Measurements from ENCODE around the gene PVALB. TPM values are rescaled to one million over a fixed set of nuclear protein-coding genes. Genes with fewer than 3 reads are reported as not detected.

Gene PVALB
- total RNA-seq, 2 experiments from 2014 or later: not detected

DNA sequence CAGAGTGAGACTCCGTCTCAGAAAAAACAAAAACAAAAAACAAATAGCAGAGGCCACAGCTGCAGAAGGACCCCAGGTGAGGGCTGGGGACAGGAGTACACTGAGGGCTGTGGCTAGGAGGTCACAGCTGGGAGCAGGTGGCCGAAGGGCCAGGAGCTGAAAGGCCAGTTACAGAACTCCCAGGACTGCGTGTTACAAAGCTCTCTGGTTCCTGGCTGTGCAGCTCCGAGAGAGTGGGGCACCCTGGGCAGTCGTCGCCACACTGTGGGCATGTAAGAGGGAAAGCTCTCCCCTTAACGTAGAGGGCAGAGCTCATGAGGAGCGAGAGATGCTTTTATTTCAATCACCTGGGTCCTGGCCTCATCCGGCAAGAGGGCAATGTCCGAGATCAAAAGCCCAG lies 33.8 kb upstream of the PVALB start:
- no peak for DNase-seq (ENCODE audit: low spot score)
- intact Hi-C loops (cut with micrococcal nuclease; ENCODE audit: unreplicated experiment): no loop called here
- Histone ChIP-seq H3K4me1 (ENCODE audit: insufficient read depth, low read length, poor library complexity, severe bottlenecking) (peaks cover 11% of the 10 kb centered on the region), H4K20me1 (ENCODE audit: insufficient read depth, low read length) (no peaks in the 10 kb centered on the region), H3K9me3 (ENCODE audit: low read length) (no peaks in the 10 kb centered on the region; the same call in 1 of the 2 replicates), H3K9me2 (ENCODE audit: insufficient read depth, low read length) (no peaks in the 10 kb centered on the region), H3K36me3 (ENCODE audit: insufficient read depth, low read length) (no peaks in the 10 kb centered on the region; the same call in 1 of the 2 replicates), H3K27ac (ENCODE audit: low read depth, low read length, poor library complexity, severe bottlenecking) (no peak overlapping the region), H3K4me3 (ENCODE audit: low read depth, low read length, poor library complexity, severe bottlenecking) (no peak overlapping the region), H3K4me2 (ENCODE audit: low read length) (no peak overlapping the region), H3K79me2 (ENCODE audit: insufficient read depth, low read depth, low read length) (no peaks in the 10 kb centered on the region), H2AFZ (ENCODE audit: low read length) (no peak overlapping the region)
- POLR2A ChIA-PET: no interaction called here
- BruUV-seq (replicated peaks): no TSS peak
- CTCF ChIA-PET (ENCODE audit: unreplicated experiment): no interaction called here
- no peak for TF ChIP-seq EZH2phosphoT487 (IDR thresholded peaks at IDR 0.05; ENCODE audit: borderline replicate concordance, low read depth, low read length)
- no peak for TF ChIP-seq CTCF (conservative IDR thresholded peaks at IDR 0.05; ENCODE audit: low read length)

- intact Hi-C loops (cut with micrococcal nuclease; ENCODE audit: unreplicated experiment): no loop called here
- ChIA-PET CTCF (ENCODE audit: unreplicated experiment) (no interaction called here), POLR2A (no interaction called here)
- H3K4me3 ChIP-seq (ENCODE audit: low read depth, low read length, poor library complexity, severe bottlenecking): no peak overlapping the region
- TF ChIP-seq CTCF (conservative IDR thresholded peaks at IDR 0.05; ENCODE audit: low read length) (no peak), EZH2phosphoT487 (IDR thresholded peaks at IDR 0.05; ENCODE audit: borderline replicate concordance, low read depth, low read length) (no peak)
- peaks cover 11% of the 10 kb centered on the region for H3K4me1 ChIP-seq (ENCODE audit: insufficient read depth, low read length, poor library complexity, severe bottlenecking)
- H3K9me3 ChIP-seq (ENCODE audit: low read length): no peaks in the 10 kb centered on the region; the same call in 1 of the 2 replicates
- H3K9me2 ChIP-seq (ENCODE audit: insufficient read depth, low read length): no peaks in the 10 kb centered on the region
- no peak overlapping the region for H3K27ac ChIP-seq (ENCODE audit: low read depth, low read length, poor library complexity, severe bottlenecking)
- H3K4me2 ChIP-seq (ENCODE audit: low read length): no peak overlapping the region
- BruUV-seq (replicated peaks): no TSS peak
- no peaks in the 10 kb centered on the region for H3K79me2 ChIP-seq (ENCODE audit: insufficient read depth, low read depth, low read length)
- H2AFZ ChIP-seq (ENCODE audit: low read length): no peak overlapping the region
- H3K36me3 ChIP-seq (ENCODE audit: insufficient read depth, low read length): no peaks in the 10 kb centered on the region; the same call in 1 of the 2 replicates
- no peak for DNase-seq (ENCODE audit: low spot score)
- no peaks in the 10 kb centered on the region for H4K20me1 ChIP-seq (ENCODE audit: insufficient read depth, low read length)
Observed at GRCh38 chr22:36850056-36850455, 33.2 kb upstream of the PVALB start.

DNA sequence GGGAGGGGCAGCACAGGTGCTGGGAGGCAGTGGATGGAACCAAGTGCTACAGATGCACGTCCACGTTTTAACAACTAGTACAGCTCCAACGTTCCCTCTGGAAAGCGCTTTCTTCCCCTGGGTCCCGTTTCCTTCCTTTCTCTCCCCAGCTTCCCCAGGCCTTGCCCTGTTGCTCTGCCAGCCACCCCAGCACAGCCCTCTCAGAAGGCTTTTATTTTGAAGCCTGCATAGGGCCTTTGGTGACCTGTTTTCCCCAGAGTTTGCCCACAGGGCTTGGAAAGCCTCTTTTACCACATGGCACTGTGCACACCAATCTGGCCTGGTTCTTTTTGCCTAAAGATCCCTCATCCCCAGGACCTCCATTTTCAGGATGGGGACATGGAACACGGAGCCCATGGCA lies 30.1 kb upstream of the PVALB start:
- Histone ChIP-seq H3K9me2 (ENCODE audit: insufficient read depth, low read length) (no peaks in the 10 kb centered on the region), H2AFZ (ENCODE audit: low read length) (no peak overlapping the region), H3K9me3 (ENCODE audit: low read length) (no peaks in the 10 kb centered on the region), H4K20me1 (ENCODE audit: insufficient read depth, low read length) (no peaks in the 10 kb centered on the region), H3K36me3 (ENCODE audit: insufficient read depth, low read length) (no peaks in the 10 kb centered on the region), H3K4me3 (ENCODE audit: low read depth, low read length, poor library complexity, severe bottlenecking) (no peak overlapping the region), H3K4me2 (ENCODE audit: low read length) (no peak overlapping the region), H3K79me2 (ENCODE audit: insufficient read depth, low read depth, low read length) (no peaks in the 10 kb centered on the region), H3K4me1 (ENCODE audit: insufficient read depth, low read length, poor library complexity, severe bottlenecking) (no peaks in the 10 kb centered on the region), H3K27ac (ENCODE audit: low read depth, low read length, poor library complexity, severe bottlenecking) (no peak overlapping the region)
- intact Hi-C loops (cut with micrococcal nuclease; ENCODE audit: unreplicated experiment): no loop called here
- no TSS peak for BruUV-seq (replicated peaks)
- POLR2A ChIA-PET: no interaction called here
- no peak for DNase-seq (ENCODE audit: low spot score)
- CTCF ChIA-PET (ENCODE audit: unreplicated experiment): no interaction called here
- no peak for TF ChIP-seq CTCF (conservative IDR thresholded peaks at IDR 0.05; ENCODE audit: low read length)
- no peak for TF ChIP-seq EZH2phosphoT487 (IDR thresholded peaks at IDR 0.05; ENCODE audit: borderline replicate concordance, low read depth, low read length)

Data from OCI-LY7 (cell line).